HCT116 (cell line): ENCODE data around the gene DARS1. TPM values are rescaled to one million over a fixed set of nuclear protein-coding genes. Genes with fewer than 3 reads are reported as not detected.

Experiments
- ATAC-seq: fragments of 200-7000 bp; cut with Tn5 transposase; 2 replicates; pipeline ENCODE4 v1.9.1; 2020; ENCODE audit warnings: mild to moderate bottlenecking, moderate library complexity
- BruUV-seq: library from RNA; stranded (reverse); fragments of 400-500 nt; replicated peaks from 2 replicates; lab custom pipeline; 2021; lab: Mats Ljungman, UMichigan
- CTCF ChIA-PET: fragments of 300-600 bp; sonication (Branson Sonifier 250); formaldehyde crosslinking; loops from one replicate; lab custom pipeline; 2021; ENCODE audit warnings: antibody characterized with exemption; lab: Charles Lee
- POLR2A ChIA-PET: fragments of 300-600, 350-600 bp; sonication (Branson Sonifier 250); formaldehyde crosslinking; loops from one replicate; lab custom pipeline; 2021; ENCODE audit warnings: antibody characterized with exemption; lab: Charles Lee
- RAD21 ChIA-PET, 2 experiments: fragments of 300-600 bp; sonication (Branson Sonifier 250); formaldehyde crosslinking; loops; one replicate each; lab custom pipeline; 2023; ENCODE audit warnings: low total read pairs in 2 of 2; ENCODE audit not compliant: uncharacterized antibody in 2 of 2, unreplicated experiment in 2 of 2, low non-redundant PET in 1 of 2; lab: Charles Lee
- DNase-seq: peaks from one replicate; pipeline ENCODE4 v3.0.0-alpha.2; 2010; ENCODE audit warnings: low read depth, low spot score
- H2AFZ ChIP-seq: fragments of 200-600 bp; shearing (Covaris generic), sonication (generic); 2 replicates; pipeline ENCODE4 v1.6.1; 2017; ENCODE audit warnings: low read depth, mixed run types, mixed read lengths, antibody characterized with exemption, low read length; ENCODE audit not compliant: poor library complexity, severe bottlenecking
- H3K27ac ChIP-seq: 2 replicates; pipeline ENCODE4 v1.5.1; 2012; ENCODE audit warnings: low read depth, low read length
- H3K27me3 ChIP-seq: fragments of 200-600 bp; sonication (generic); 2 replicates; pipeline ENCODE4 v1.6.1; 2016; ENCODE audit warnings: mixed run types, low read length, mixed read lengths; ENCODE audit not compliant: insufficient read depth
- H3K36me3 ChIP-seq, 2 experiments: fragments of 200-500 bp in 1 of 2; fragments of 200-600 bp in 1 of 2; sonication (Bioruptor generic) in 1 of 2; sonication (generic) in 1 of 2; 2 replicates each; pipeline versions ENCODE4 v1.5.1 to v1.6.1; 2014 to 2016; ENCODE audit warnings: low read length in 2 of 2, inconsistent platforms in 1 of 2, mixed read lengths in 1 of 2, mixed run types in 1 of 2; ENCODE audit not compliant: insufficient read depth in 2 of 2, control insufficient read depth in 1 of 2
- H3K4me1 ChIP-seq, 2 experiments: fragments of 200-600 bp in 1 of 2; sonication (generic) in 1 of 2; 2 replicates each; pipeline versions ENCODE4 v1.5.1 to v1.6.1; 2012 to 2017; ENCODE audit warnings: low read length in 2 of 2, inconsistent platforms in 1 of 2, mild to moderate bottlenecking in 1 of 2, mixed read lengths in 1 of 2, mixed run types in 1 of 2, moderate library complexity in 1 of 2; ENCODE audit not compliant: insufficient read depth in 2 of 2, control insufficient read depth in 1 of 2
- H3K4me2 ChIP-seq: fragments of 200-600 bp; sonication (generic); 2 replicates; pipeline ENCODE4 v1.6.1; 2017; ENCODE audit warnings: mixed run types, low read length, mixed read lengths
- H3K4me3 ChIP-seq, 2 experiments: fragments of 200-600 bp in 1 of 2; sonication (generic) in 1 of 2; replicated peaks in 1 of 2; 2 replicates each; pipeline ENCODE4 v1.5.1; 2011 to 2016; ENCODE audit warnings: low read length in 2 of 2, control low read depth in 1 of 2, low read depth in 1 of 2, mild to moderate bottlenecking in 1 of 2, mixed read lengths in 1 of 2, mixed run types in 1 of 2
- H3K79me2 ChIP-seq: fragments of 200-600 bp; sonication (generic); 2 replicates; pipeline ENCODE4 v1.6.1; 2017; ENCODE audit warnings: mild to moderate bottlenecking, mixed run types, low read length, moderate library complexity, mixed read lengths; ENCODE audit not compliant: insufficient read depth
- H3K9ac ChIP-seq: fragments of 200-600 bp; sonication (generic); 2 replicates; pipeline ENCODE4 v1.6.1; 2016; ENCODE audit warnings: low read length, mixed read lengths
- H3K9me2 ChIP-seq: fragments of 200-600 bp; sonication (generic), shearing (Covaris generic); 2 replicates; pipeline ENCODE4 v1.6.1; 2017; ENCODE audit warnings: mixed run types, mild to moderate bottlenecking, moderate library complexity; ENCODE audit not compliant: insufficient read depth
- H3K9me3 ChIP-seq, 2 experiments: fragments of 200-500 bp in 1 of 2; fragments of 200-600 bp in 1 of 2; sonication (Bioruptor generic) in 1 of 2; sonication (generic) in 1 of 2; 2 replicates each; pipeline ENCODE4 v1.6.1; 2014 to 2017; ENCODE audit warnings: low read length in 2 of 2, mixed read lengths in 2 of 2, inconsistent platforms in 1 of 2, low read depth in 1 of 2, mild to moderate bottlenecking in 1 of 2, mixed run types in 1 of 2, moderate library complexity in 1 of 2; ENCODE audit not compliant: control insufficient read depth in 1 of 2, insufficient read depth in 1 of 2
- H4K20me1 ChIP-seq: fragments of 200-600 bp; sonication (generic), shearing (Covaris generic); 2 replicates; pipeline ENCODE4 v1.6.1; 2017; ENCODE audit warnings: mixed run types, mild to moderate bottlenecking, moderate library complexity; ENCODE audit not compliant: insufficient read depth
- CBX3 ChIP-seq: IDR thresholded peaks from 2 replicates; pipeline ENCODE4 v1.6.1; 2012; ENCODE audit warnings: low read depth
- EGR1 ChIP-seq: IDR thresholded peaks from 2 replicates; pipeline ENCODE4 v1.6.1; 2012; ENCODE audit warnings: low read depth
- EZH2 ChIP-seq: fragments of 200-600 bp; sonication (generic); IDR thresholded peaks from 2 replicates; pipeline ENCODE4 v1.6.1; 2017; ENCODE audit warnings: antibody characterized with exemption, mixed run types
- EZH2phosphoT487 ChIP-seq: fragments of 200-600 bp; IDR thresholded peaks from 2 replicates; pipeline ENCODE4 v1.6.1; 2018; ENCODE audit warnings: antibody characterized with exemption, borderline replicate concordance
- JUND ChIP-seq: IDR thresholded peaks from 2 replicates; pipeline ENCODE4 v1.6.1; 2012
- RAD21 ChIP-seq: IDR thresholded peaks from 2 replicates; pipeline ENCODE4 v1.6.1; 2012; ENCODE audit warnings: low read depth, mild to moderate bottlenecking
- SIN3A ChIP-seq: IDR thresholded peaks from 2 replicates; pipeline ENCODE4 v1.6.1; 2012; ENCODE audit warnings: low read depth
- SP1 ChIP-seq: IDR thresholded peaks from 2 replicates; pipeline ENCODE4 v1.6.1; 2012; ENCODE audit warnings: low read depth
- SRF ChIP-seq: IDR thresholded peaks from 2 replicates; pipeline ENCODE4 v1.6.1; 2012; ENCODE audit warnings: low read depth
- TCF7L2 ChIP-seq: IDR thresholded peaks from 2 replicates; pipeline ENCODE4 v1.7.0; 2011; ENCODE audit warnings: borderline replicate concordance, inconsistent platforms; ENCODE audit not compliant: insufficient read depth, insufficient read length; ENCODE audit errors: extremely low read depth
- YY1 ChIP-seq: IDR thresholded peaks from 2 replicates; pipeline ENCODE4 v1.6.1; 2011; ENCODE audit warnings: low read length, low read depth, moderate library complexity, mild to moderate bottlenecking; ENCODE audit not compliant: insufficient replicate concordance; ENCODE audit errors: extremely low read depth
- ZNF274 ChIP-seq: fragments of 200-500 bp; sonication (Bioruptor generic); IDR thresholded peaks from 2 replicates; pipeline ENCODE4 v1.6.1; 2014; ENCODE audit warnings: mild to moderate bottlenecking, low read depth, low read length, inconsistent platforms
- intact Hi-C: fragments of 100-400 bp; cut with micrococcal nuclease; formaldehyde crosslinking; loops from 2 replicates; pipeline ENCODE4 v1.10.0; 2022
- total RNA-seq: library from RNA; stranded (reverse); gene quantifications from one replicate; pipeline ENCODE4 v1.2.1, GENCODE V29; 2021; ENCODE audit not compliant: unreplicated experiment
- TF ChIP-seq, protein P1 (sequence below): IDR thresholded peaks from 2 replicates; pipeline ENCODE4 v1.6.1; 2012
- TF ChIP-seq, protein P2 (sequence below), 3 experiments: fragments of 200-600 bp in 1 of 3; sonication (generic) in 1 of 3; IDR thresholded peaks in 2 of 3; conservative IDR thresholded peaks in 1 of 3; 2 replicates each; pipeline ENCODE4 v1.5.1; 2012 to 2017; ENCODE audit warnings: low read depth in 2 of 3, low read length in 2 of 3, antibody characterized with exemption in 1 of 3, borderline replicate concordance in 1 of 3, control low read depth in 1 of 3, mild to moderate bottlenecking in 1 of 3, mixed read lengths in 1 of 3, mixed run types in 1 of 3, moderate library complexity in 1 of 3; ENCODE audit not compliant: insufficient read depth in 1 of 3
- TF ChIP-seq, protein P3 (sequence below): IDR thresholded peaks from 2 replicates; pipeline ENCODE4 v1.6.1; 2012
- TF ChIP-seq, protein P4 (sequence below): IDR thresholded peaks from 2 replicates; pipeline ENCODE4 v1.6.1; 2012; ENCODE audit warnings: low read depth

DARS1 gene
- total RNA-seq, 1 experiment from 2014 or later, result 94.8 TPM

DNA sequence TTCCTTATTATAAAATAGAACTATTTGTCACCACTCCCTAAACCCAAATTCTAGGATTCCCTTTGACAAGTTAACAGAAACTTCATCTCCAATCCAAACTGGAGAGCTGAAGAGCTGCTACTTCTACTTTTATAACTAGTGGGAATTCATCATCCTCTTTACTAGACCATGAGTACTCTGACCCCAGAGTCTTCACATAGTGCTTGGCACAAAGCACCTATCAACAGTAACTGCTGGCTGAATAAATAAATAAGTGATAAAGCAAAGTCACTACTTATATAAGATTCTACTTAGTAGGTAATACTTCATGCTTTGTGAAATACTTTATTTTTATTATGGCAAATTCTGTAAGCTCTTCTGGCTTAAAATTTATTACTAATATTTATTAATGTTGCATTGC, 49.5 kb downstream of the DARS1 start:
- H3K27ac ChIP-seq, result no peak overlapping the region
- peaks cover 7% of the 10 kb centered on the region; the same call in 1 of the 2 replicates for H3K79me2 ChIP-seq
- no peaks in the 10 kb centered on the region for H3K4me1 ChIP-seq
- ATAC-seq (no peak), DNase-seq (no peak)
- ChIA-PET POLR2A (no interaction called here), RAD21 (no interaction called here), CTCF (no interaction called here)
- H3K9me3 ChIP-seq, result no peaks in the 10 kb centered on the region
- BruUV-seq, result no TSS peak
- intact Hi-C loops, result no loop called here
- peaks cover 0 to 7% of the 10 kb centered on the region in 2 experiments; a peak in 2 of 4 replicates for H3K36me3 ChIP-seq
- H3K27me3 ChIP-seq, result no peaks in the 10 kb centered on the region
- H3K9me2 ChIP-seq, result no peaks in the 10 kb centered on the region
- no peak overlapping the region for H2AFZ ChIP-seq
- H4K20me1 ChIP-seq, result no peaks in the 10 kb centered on the region
- no peak overlapping the region for H3K4me2 ChIP-seq
- no peak overlapping the region for H3K4me3 ChIP-seq
- TF ChIP-seq SIN3A (no peak), EZH2phosphoT487 (no peak), YY1 (no peak), EGR1 (no peak), RAD21 (no peak), EZH2 (no peak), CBX3 (no peak), SRF (no peak), JUND (no peak), ZNF274 (no peak), TCF7L2 (no peak), SP1 (no peak)
- TF ChIP-seq, protein P1, sequence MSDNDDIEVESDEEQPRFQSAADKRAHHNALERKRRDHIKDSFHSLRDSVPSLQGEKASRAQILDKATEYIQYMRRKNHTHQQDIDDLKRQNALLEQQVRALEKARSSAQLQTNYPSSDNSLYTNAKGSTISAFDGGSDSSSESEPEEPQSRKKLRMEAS, result no peak
- TF ChIP-seq, protein P2, sequence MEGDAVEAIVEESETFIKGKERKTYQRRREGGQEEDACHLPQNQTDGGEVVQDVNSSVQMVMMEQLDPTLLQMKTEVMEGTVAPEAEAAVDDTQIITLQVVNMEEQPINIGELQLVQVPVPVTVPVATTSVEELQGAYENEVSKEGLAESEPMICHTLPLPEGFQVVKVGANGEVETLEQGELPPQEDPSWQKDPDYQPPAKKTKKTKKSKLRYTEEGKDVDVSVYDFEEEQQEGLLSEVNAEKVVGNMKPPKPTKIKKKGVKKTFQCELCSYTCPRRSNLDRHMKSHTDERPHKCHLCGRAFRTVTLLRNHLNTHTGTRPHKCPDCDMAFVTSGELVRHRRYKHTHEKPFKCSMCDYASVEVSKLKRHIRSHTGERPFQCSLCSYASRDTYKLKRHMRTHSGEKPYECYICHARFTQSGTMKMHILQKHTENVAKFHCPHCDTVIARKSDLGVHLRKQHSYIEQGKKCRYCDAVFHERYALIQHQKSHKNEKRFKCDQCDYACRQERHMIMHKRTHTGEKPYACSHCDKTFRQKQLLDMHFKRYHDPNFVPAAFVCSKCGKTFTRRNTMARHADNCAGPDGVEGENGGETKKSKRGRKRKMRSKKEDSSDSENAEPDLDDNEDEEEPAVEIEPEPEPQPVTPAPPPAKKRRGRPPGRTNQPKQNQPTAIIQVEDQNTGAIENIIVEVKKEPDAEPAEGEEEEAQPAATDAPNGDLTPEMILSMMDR (IDR thresholded peaks at IDR 0.05 in 2 of 3, conservative IDR thresholded peaks at IDR 0.05 in 1 of 3; ENCODE audit: borderline replicate concordance in 1 of 3, insufficient read depth in 1 of 3, low read depth in 2 of 3, low read length in 2 of 3), result no peak
- TF ChIP-seq, protein P3, sequence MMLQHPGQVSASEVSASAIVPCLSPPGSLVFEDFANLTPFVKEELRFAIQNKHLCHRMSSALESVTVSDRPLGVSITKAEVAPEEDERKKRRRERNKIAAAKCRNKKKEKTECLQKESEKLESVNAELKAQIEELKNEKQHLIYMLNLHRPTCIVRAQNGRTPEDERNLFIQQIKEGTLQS, result no peak
- TF ChIP-seq, protein P4, sequence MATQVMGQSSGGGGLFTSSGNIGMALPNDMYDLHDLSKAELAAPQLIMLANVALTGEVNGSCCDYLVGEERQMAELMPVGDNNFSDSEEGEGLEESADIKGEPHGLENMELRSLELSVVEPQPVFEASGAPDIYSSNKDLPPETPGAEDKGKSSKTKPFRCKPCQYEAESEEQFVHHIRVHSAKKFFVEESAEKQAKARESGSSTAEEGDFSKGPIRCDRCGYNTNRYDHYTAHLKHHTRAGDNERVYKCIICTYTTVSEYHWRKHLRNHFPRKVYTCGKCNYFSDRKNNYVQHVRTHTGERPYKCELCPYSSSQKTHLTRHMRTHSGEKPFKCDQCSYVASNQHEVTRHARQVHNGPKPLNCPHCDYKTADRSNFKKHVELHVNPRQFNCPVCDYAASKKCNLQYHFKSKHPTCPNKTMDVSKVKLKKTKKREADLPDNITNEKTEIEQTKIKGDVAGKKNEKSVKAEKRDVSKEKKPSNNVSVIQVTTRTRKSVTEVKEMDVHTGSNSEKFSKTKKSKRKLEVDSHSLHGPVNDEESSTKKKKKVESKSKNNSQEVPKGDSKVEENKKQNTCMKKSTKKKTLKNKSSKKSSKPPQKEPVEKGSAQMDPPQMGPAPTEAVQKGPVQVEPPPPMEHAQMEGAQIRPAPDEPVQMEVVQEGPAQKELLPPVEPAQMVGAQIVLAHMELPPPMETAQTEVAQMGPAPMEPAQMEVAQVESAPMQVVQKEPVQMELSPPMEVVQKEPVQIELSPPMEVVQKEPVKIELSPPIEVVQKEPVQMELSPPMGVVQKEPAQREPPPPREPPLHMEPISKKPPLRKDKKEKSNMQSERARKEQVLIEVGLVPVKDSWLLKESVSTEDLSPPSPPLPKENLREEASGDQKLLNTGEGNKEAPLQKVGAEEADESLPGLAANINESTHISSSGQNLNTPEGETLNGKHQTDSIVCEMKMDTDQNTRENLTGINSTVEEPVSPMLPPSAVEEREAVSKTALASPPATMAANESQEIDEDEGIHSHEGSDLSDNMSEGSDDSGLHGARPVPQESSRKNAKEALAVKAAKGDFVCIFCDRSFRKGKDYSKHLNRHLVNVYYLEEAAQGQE, result no peak
- H3K9ac ChIP-seq, result no peak overlapping the region
